ENCODE measurements around the gene STAG1. TPM values are rescaled to one million over a fixed set of nuclear protein-coding genes. Genes with fewer than 3 reads are reported as not detected.
A peak's percentile ranks its signal among the peaks of the same experiment; 100 is the strongest.
"Not testable (repeated sequence)": the region's sequence is repeated elsewhere in the genome, so short reads cannot be mapped to it uniquely, and the experiment has no call there.

The STAG1 gene
- total RNA-seq, 3 donors from 2014 or later = 46.8 to 57.1 (median 50.4) TPM

DNA sequence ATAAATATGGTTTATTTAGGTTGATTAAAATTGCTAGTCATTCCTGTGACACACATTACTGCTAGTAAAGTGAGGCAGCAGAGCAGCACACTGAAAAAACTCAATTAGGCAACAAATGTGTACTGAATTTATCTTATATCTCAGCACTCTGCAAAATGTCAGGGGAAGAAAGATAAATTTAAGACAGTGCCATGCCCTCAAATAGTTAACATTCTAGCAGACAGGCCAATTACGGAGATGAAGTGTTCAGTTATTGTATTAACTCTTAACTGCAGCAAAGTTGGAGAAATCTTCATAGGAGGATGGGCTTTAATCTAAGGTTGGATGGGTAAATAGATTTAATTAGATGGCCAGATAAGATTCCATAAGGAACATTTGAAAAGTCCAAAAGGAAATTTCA is 374.2 kb downstream of the STAG1 start:
- H3K36me3 ChIP-seq (ENCODE audit: low read depth) = no peaks in the 10 kb centered on the region
- no peak for ATAC-seq

GRCh38 chr3:136377508-136377907 is 374.7 kb downstream of the STAG1 start:
- ATAC-seq = no peak
- no peak overlapping the region for H3K4me3 ChIP-seq

More for the DNA sequence above, 374.2 kb downstream of the STAG1 start:
- no peak overlapping the region for H3K4me3 ChIP-seq
- intact Hi-C loops (cut with DNase I, micrococcal nuclease) = no loop called here
- no peak for TF ChIP-seq CTCF (IDR thresholded peaks at IDR 0.05)
- no peaks in the 10 kb centered on the region for H3K9me3 ChIP-seq
- no peaks in the 10 kb centered on the region for H3K4me1 ChIP-seq (ENCODE audit: low read depth)
- DNase-seq = no peak

DNA sequence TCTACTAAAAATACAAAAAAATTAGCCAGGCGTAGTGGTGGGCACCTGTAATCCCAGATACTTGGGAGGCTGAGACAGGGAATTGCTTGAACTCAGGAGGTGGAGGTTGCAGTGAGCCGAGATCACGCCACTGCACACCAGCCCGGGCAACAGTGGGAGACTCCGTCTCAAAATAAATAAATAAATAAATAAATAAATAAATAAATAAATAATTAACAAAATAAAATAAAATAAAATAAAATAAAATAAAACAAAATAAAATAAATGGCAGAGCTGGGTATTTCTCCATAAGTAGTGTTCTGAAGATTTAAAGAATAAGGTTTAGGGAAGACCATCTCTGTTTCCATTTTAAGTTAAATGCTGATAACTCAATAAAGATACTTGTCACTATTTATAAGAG is 376.4 kb downstream of the STAG1 start:
- H3K9me3 ChIP-seq; intact Hi-C loops (cut with DNase I, micrococcal nuclease); H3K36me3 ChIP-seq (ENCODE audit: low read depth); ATAC-seq; H3K4me1 ChIP-seq (ENCODE audit: low read depth); H3K4me3 ChIP-seq; DNase-seq: not testable (repeated sequence)

More at GRCh38 chr3:136377508-136377907, 374.7 kb downstream of the STAG1 start:
- Histone ChIP-seq H3K36me3 (ENCODE audit: low read depth) (no peaks in the 10 kb centered on the region), H3K4me1 (ENCODE audit: low read depth) (no peaks in the 10 kb centered on the region), H3K9me3 (no peaks in the 10 kb centered on the region)
- intact Hi-C loops (cut with DNase I, micrococcal nuclease) = no loop called here
- no peak for DNase-seq
- no peak for TF ChIP-seq CTCF (IDR thresholded peaks at IDR 0.05)

DNA sequence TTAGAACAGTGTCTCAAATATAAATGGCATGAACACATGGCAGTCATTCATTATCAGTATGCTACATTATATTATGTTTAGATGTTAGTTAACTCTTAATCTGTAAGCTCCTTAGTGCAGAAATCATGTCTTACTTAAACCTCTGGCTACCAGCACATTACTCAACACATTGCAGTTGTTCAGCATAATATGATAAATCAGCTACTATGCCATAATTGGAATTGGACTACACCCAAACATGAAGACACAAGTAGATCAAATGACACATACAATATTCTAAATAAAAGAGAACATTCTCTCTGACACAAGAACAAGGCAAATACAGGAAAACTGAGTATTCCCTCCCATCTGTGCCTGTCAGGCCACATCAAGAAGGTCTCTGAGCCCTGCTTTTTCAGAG is 385.9 kb downstream of the STAG1 start:
- TF ChIP-seq CTCF (IDR thresholded peaks at IDR 0.05) = no peak
- intact Hi-C loops (cut with DNase I, micrococcal nuclease) = no loop called here
- Histone ChIP-seq H3K9me3 (no peaks in the 10 kb centered on the region), H3K4me1 (ENCODE audit: low read depth) (no peaks in the 10 kb centered on the region), H3K4me3 (no peak overlapping the region), H3K36me3 (ENCODE audit: low read depth) (no peaks in the 10 kb centered on the region)
- ATAC-seq = no peak
- no peak for DNase-seq

DNA sequence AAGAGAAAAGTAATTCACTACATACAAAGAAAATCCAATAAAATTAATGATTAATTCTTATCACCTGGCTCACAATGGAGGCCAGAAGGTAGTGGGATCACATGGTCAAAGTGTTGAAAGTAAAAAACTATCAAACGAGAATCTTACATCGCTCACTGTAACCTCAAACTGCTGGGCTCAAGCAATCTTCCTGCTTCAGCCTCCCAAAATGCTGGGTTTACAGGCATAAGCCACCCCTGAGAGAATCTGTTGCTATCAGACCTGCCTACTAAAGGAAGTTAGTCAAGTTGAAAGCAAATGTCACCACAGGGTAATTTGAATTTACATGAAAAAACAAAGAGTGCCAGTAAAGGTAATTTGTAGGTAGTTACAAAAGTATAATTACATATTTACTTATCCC is 398.7 kb downstream of the STAG1 start:
- Histone ChIP-seq H3K4me1 (ENCODE audit: low read depth) (no peaks in the 10 kb centered on the region), H3K9me3 (no peaks in the 10 kb centered on the region), H3K4me3 (no peak overlapping the region), H3K36me3 (ENCODE audit: low read depth) (no peaks in the 10 kb centered on the region)
- no peak for DNase-seq
- intact Hi-C loops (cut with DNase I, micrococcal nuclease) = no loop called here
- no peak for TF ChIP-seq CTCF (IDR thresholded peaks at IDR 0.05)
- ATAC-seq = peak; percentile 54

GRCh38 chr3:136351905-136352304 is 400.3 kb downstream of the STAG1 start:
- no peak for TF ChIP-seq CTCF (IDR thresholded peaks at IDR 0.05)
- DNase-seq = no peak
- H3K9me3 ChIP-seq = no peaks in the 10 kb centered on the region
- H3K4me3 ChIP-seq = no peak overlapping the region
- no peaks in the 10 kb centered on the region for H3K36me3 ChIP-seq (ENCODE audit: low read depth)
- no peaks in the 10 kb centered on the region for H3K4me1 ChIP-seq (ENCODE audit: low read depth)
- no peak for ATAC-seq
- intact Hi-C loops (cut with DNase I, micrococcal nuclease) = no loop called here
